DLD1 (cell line): Measurements from ENCODE around the gene ACVR1C.
"Not testable (repeated sequence)": the region's sequence is repeated elsewhere in the genome, so short reads cannot be mapped to it uniquely, and the experiment has no call there.

ENCODE experiments used
- in situ Hi-C: cut with HindIII; loops from 2 replicates; pipeline ENCODE4 v1.10.0; 2017; ENCODE audit warnings: low sequenced_read_pairs

Gene ACVR1C

DNA sequence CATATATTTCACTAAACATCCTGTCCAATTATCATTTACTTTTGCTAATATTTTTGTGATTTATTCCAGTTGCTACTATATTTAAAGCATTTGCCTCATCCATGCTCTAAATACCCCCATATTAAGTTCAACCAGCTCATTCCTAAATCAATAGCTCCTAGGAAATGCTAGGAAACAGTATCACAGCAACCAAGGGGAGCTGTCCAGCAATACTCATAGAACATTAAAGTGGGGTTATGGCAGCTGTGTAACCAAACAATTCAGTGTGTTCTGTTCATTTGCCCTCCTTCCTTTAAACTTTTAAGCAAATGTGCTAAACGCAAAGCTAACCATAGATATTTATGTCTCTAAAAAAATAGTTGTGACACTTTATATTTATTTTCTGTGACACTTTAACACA lies 41.1 kb downstream of the ACVR1C start:
- in situ Hi-C loops, result no loop called here

DNA sequence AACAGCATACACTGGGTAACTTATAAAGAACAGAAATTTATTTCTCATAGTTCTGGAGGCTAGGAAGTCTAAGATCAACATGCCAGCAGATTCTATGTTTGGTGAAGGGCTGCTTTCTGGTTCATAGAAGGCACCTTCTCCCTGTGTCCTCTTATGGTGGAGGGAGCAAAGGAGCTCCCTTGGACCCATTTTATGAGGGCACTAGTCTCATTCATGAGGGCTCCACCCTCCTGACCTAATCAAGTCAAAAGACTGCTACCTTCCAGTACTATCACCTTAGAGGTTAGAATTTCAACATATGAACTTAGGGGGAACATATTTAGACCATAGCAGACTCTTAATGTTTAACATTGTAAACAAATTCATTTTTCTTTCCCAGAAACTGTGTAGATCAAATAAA lies 54.5 kb downstream of the ACVR1C start:
- in situ Hi-C loops, result no loop called here

DNA sequence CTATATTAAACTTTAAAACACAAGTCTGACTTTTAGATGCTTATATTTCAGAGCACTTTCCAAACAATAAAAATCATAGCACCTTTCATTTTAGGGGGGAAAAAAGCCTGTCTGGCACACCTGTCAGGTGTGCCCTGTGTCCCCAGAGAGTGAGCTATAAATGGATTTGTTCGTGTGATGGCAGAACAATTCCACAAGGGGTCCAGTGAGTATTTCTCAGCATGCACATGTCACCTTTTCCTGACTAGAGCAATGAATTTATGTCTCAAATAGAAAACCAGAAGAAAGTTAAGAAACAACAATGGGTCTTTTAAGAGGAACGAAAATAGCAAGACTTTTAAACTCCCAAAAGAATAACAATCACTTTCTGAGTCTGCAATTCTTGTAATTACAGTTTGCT lies 55.9 kb downstream of the ACVR1C start:
- in situ Hi-C loops, result no loop called here

GRCh38 chr2:157566623-157567022 lies 62.0 kb downstream of the ACVR1C start:
- in situ Hi-C loops, result not testable (repeated sequence)

- in situ Hi-C loops, result not testable (repeated sequence)
Observed at GRCh38 chr2:157566113-157566512, 62.6 kb downstream of the ACVR1C start.

GRCh38 chr2:157565550-157565949 lies 63.1 kb downstream of the ACVR1C start:
- in situ Hi-C loops, result no loop called here

DNA sequence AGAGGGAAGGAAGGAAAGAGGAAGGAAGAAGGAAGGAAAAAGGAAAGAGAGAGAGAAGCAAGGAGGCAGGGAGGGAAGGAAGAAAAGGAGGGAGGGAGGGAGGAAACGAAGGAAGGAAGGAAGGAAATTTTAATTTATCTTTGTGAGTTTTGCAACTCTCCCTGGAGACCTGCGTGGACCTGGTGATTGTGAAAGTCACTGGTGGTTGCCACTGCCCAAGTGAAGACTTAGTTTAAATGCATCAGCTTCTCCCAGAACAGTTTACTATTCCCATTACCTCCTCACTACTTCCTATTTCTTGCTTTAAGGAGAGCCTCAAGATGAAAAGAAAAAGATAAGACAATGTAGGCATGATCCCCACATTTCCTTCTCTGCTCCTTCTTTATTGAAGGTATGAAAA lies 68.8 kb downstream of the ACVR1C start:
- in situ Hi-C loops, result no loop called here

- in situ Hi-C loops, result no loop called here
Observed at GRCh38 chr2:157559461-157559860, 69.2 kb downstream of the ACVR1C start.

DNA sequence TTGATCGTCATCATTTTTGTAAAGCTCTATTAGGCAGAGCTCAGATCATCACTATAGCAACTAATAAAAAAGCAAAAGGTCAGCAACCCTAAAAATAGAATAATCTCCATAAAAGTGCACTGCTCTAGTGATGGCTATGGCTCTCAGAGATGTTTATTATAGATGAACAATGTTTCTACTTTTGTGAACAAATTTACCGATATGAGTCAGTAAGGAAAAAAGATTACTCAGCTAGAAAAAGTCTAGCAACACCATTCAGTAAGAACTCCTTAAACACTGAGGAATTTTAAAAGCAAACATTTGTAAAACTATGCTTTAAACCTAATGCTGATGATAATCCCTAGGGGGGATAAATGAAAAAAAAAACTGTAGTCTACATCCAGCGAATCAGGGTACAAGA lies 69.6 kb downstream of the ACVR1C start:
- in situ Hi-C loops, result no loop called here

- in situ Hi-C loops, result no loop called here
Observed at GRCh38 chr2:157557770-157558169, 70.9 kb downstream of the ACVR1C start.

DNA sequence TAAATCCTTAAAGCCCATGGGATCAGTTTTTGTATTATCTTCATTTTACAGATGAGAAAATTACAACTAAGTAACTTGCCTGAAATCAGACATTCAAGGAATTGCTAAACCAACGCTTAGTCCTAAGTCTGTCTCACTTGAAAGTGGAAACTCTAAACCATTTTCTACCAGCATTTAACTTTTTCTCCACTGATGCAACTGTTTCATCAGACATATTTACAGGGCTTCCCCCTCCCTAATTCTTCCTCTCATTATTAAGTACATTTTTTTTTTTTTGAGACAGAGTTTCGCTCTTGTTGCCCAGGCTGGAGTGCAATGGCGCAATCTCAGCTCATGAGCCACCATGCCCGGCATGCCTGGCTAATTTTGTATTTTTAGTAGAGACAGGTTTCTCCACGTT lies 88.6 kb downstream of the ACVR1C start:
- in situ Hi-C loops, result no loop called here

DNA sequence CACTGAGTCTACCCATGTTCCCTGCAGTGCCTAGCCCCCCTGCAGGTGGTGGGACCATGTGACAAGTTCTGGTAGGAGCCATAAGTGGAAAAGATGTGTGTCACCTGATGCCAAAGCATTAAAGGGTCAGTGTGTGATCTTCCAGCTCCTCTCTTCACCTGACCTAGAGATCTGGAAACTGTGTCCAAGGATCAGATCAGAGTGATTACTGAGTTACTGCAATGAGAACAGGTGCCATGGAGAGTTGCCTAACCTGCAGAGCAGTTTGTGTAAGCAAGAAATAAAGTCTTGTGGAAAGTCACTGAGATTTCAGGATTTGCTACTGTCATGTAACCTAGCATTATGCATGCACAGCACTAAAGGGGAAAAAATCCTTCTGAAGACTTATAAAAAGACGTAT lies 90.6 kb downstream of the ACVR1C start:
- in situ Hi-C loops, result no loop called here

DNA sequence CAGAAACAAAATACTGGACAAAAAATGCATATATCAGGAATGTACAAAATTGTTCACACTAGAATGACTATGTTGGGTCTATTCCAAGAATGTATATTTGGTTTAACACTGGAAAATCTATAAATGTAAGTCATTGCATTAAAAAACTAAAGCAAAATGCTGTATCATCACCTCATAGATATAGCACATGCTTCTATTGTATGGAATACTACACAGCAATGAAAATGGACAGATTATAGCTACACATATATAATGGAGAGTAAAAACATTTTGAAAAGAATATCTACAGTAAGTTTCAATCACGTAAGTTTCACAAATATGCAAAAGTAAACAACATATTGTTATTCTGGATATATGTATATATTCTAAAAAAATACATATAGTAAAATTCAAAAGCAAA lies 91.8 kb downstream of the ACVR1C start:
- in situ Hi-C loops, result no loop called here

GRCh38 chr2:157528963-157529751 lies 99.5 kb downstream of the ACVR1C start:
- in situ Hi-C loops, result no loop called here

- in situ Hi-C loops, result no loop called here
Observed at GRCh38 chr2:157526070-157526469, 102.6 kb downstream of the ACVR1C start.

DNA sequence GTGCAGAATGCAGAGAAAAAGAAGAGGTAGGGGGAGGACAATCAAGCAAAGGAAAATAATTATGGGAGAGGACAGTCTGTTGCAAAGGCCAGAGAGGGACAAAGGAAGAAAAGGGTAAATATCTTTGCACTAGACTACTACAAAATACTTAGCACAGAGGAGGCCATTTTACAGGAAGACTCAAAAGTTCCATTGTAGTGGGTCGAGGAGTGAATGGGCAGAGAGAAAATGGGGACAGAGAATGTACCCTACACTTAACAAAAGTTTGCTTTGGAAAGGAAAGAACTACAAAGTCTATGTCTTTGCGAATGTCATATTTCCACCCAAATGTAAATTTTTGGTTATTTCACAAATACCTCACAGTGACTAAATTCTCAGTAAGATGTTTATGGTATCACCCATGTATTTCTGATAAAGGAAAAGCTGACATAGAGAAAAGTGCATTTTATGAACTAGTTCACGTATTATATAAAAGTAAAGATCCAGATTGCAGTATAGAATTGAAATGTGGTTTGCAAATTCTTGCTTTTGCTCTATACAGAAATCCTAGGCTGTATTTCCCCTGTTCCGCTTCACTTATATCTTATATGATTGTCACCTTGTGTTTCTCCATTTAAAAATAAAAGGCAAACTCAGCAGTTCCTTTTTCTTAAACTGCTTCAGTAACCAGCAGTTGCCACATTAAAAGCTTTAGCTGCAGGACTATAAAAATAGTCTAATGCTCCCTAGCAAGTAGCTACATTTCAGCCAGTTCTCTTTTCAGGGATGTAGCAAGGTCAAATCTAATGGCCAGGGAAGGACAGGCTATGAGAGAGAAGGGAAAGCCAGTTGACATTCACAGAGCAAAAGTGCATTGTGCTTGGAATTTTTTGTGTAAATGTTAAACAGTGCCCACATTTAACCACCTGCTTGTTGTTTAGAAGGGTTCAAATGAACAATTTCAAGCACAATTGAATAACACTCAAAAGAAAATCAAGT lies 105.1 kb downstream of the ACVR1C start:
- in situ Hi-C loops, result no loop called here

DNA sequence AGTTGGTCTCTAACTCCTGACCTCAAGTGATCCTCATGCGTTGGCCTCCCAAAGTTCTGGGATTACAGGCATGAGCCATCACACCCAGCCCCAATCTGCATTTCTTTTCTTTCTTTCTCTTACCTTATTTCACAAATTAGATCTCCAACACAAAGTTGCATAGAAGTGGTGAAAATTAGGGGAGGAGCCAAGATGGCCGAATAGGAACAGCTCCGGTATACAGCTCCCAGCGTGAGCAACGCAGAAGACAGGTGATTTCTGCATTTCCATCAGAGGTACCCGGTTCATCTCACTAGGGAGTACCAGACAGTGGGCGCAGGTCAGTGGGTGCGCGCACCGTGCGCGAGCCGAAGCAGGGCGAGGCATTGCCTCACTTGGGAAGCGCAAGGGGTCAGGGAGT lies 113.7 kb downstream of the ACVR1C start:
- in situ Hi-C loops, result not testable (repeated sequence)

- in situ Hi-C loops, result no loop called here
Observed at GRCh38 chr2:157509744-157510143, 118.9 kb downstream of the ACVR1C start.

DNA sequence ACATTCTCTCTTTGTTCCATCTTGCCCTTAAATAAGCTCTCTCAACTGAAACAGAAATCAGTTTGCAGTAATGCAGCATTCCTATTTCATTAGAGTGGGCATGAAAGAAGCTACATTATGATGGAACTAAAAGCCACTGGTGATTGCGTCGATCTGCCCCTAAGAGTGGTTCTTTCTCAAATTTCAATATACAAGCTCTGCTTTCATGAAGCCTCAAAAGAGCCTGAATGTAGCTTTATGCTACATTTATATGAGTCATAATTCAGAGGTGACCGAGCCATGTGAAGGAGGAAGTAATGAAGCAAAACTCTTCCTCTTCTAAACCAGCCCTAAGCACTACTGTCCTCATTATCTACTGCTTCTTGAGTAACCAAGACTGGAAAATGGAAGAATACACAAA lies 120.0 kb downstream of the ACVR1C start:
- in situ Hi-C loops, result no loop called here

GRCh38 chr2:157506586-157506985 lies 122.1 kb downstream of the ACVR1C start:
- in situ Hi-C loops, result no loop called here

- in situ Hi-C loops, result no loop called here
Observed at GRCh38 chr2:157504623-157505022, 124.0 kb downstream of the ACVR1C start.

- in situ Hi-C loops, result no loop called here
Observed at GRCh38 chr2:157501026-157501425, 127.6 kb downstream of the ACVR1C start.
